ENCODE measurements around the gene FDXACB1. TPM values are rescaled to one million over a fixed set of nuclear protein-coding genes. Genes with fewer than 3 reads are reported as not detected.

The FDXACB1 gene
- total RNA-seq, 2 donors from 2014 or later: 3.7 to 7.1 TPM

Other genes starting within 250 kb of the FDXACB1 start
- gene PPP2R1B, start 112.8 kb downstream of the FDXACB1 start, total RNA-seq: 10 to 100 TPM; 46.9 to 72.6 TPM
- gene ALG9, start 7.6 kb downstream of the FDXACB1 start, total RNA-seq: 10 to 100 TPM; 33.9 to 39.5 TPM
- 10 to 100 TPM; 19.5 to 22.4 TPM for gene CFAP68, start 376 bp upstream of the FDXACB1 start, total RNA-seq
- gene CRYAB, start 32.6 kb upstream of the FDXACB1 start, total RNA-seq: not detected
- under 1 TPM in 1 of 2 donors, not detected in 1; 0.32 TPM for gene HSPB2, start 33.6 kb upstream of the FDXACB1 start, total RNA-seq
- gene C11orf52, start 39.7 kb upstream of the FDXACB1 start, total RNA-seq: not detected
- gene DIXDC1, start 58.2 kb upstream of the FDXACB1 start, total RNA-seq: 10 to 100 TPM; 11.3 to 27.4 TPM
- gene DLAT, start 146.2 kb upstream of the FDXACB1 start, total RNA-seq: 10 to 100 TPM; 27.4 to 49.1 TPM
- gene PIH1D2, start 194.9 kb upstream of the FDXACB1 start, total RNA-seq: under 1 TPM; 0.54 to 0.87 TPM
- 10 to 100 TPM; 19.7 to 20.2 TPM for gene NKAPD1, start 195.1 kb upstream of the FDXACB1 start, total RNA-seq
- gene TIMM8B, start 207.6 kb upstream of the FDXACB1 start, total RNA-seq: 10 to 100 TPM; 26.6 to 42.6 TPM
- gene SDHD, start 207.7 kb upstream of the FDXACB1 start, total RNA-seq: 100 to 1,000 TPM in 1 of 2 donors, 10 to 100 TPM in 1; 75.4 to 101 TPM